ENCODE measurements around the gene LRRIQ4. TPM values are rescaled to one million over a fixed set of nuclear protein-coding genes. Genes with fewer than 3 reads are reported as not detected.
A peak's percentile ranks its signal among the peaks of the same experiment; 100 is the strongest.

The LRRIQ4 gene
- total and polyA plus RNA-seq, 2 donors (not counting 1 experiment from before 2014, with no cell fraction given) = under 0.01 TPM; not detected in 1

DNA sequence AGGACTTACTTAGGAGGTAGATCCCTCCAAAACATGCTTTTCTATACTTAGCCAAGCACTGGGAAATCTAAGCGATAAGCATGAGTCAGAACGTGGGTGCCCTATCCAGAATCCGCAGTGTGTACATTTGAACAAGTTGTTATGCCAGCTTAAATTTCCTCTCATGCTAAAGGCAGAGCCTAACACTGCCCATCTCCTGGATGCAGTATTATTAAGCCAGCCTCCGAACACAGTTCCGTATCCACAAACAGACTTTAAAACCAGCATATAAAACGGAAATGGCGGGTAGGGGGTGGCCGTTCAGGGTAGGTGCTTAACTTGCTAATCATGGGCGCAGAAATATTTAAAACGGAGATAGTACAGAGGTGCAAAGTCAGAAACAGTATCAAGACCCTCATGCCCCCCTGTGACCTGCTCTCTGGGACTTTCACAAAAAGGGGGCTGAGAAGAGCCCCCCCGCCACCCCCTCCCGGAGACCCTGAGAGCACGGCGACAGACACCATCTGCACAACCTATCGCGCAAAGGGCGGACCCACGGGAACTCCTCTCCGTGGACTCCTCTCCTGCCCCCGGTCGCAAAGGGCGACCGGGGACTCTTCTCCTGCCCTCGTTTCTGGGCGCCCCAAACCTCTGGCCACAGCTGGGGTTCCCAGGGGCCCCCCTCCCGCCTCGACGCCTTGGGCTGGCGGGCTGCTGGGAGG is 889 bp upstream of the LRRIQ4 start:
- H3K4me2 ChIP-seq (ENCODE audit: extremely low read depth, insufficient read depth, low read length) = peak overlapping the region; percentile 98
- H2AFZ ChIP-seq (ENCODE audit: low read length) = peak overlapping the region; percentile 75
- DNase-seq (ENCODE audit: low read depth in 2 of 2) = peak; percentile 76 to 82
- H4K20me1 ChIP-seq (ENCODE audit: control insufficient read depth, extremely low read depth, insufficient read depth, low read length) = no peaks in the 10 kb centered on the region
- H3K27me3 ChIP-seq (ENCODE audit: control insufficient read depth, insufficient read depth, low read length) = no peaks in the 10 kb centered on the region
- no peaks in the 10 kb centered on the region for H3K9me3 ChIP-seq (ENCODE audit: control insufficient read depth, insufficient read depth, low read depth, low read length)
- no peaks in the 10 kb centered on the region for H3K36me3 ChIP-seq (ENCODE audit: control insufficient read depth, insufficient read depth, low read length)
- H3K4me1 ChIP-seq (ENCODE audit: control insufficient read depth, extremely low read depth, insufficient read depth, low read length) = peaks cover 5% of the 10 kb centered on the region
- H3K9ac ChIP-seq (ENCODE audit: insufficient read depth, low read length) = peak overlapping the region; percentile 68
- peak overlapping the region; percentile 33 to 60 (median 47) for H3K4me3 ChIP-seq (replicated peaks in 1 of 4; ENCODE audit: control extremely low read depth in 1 of 4, insufficient read depth in 1 of 4, low read depth in 3 of 4, low read length in 4 of 4)
- TF ChIP-seq EZH2 (IDR thresholded peaks at IDR 0.05; ENCODE audit: low read length, missing control alignments) = no peak
- TF ChIP-seq, protein P1, sequence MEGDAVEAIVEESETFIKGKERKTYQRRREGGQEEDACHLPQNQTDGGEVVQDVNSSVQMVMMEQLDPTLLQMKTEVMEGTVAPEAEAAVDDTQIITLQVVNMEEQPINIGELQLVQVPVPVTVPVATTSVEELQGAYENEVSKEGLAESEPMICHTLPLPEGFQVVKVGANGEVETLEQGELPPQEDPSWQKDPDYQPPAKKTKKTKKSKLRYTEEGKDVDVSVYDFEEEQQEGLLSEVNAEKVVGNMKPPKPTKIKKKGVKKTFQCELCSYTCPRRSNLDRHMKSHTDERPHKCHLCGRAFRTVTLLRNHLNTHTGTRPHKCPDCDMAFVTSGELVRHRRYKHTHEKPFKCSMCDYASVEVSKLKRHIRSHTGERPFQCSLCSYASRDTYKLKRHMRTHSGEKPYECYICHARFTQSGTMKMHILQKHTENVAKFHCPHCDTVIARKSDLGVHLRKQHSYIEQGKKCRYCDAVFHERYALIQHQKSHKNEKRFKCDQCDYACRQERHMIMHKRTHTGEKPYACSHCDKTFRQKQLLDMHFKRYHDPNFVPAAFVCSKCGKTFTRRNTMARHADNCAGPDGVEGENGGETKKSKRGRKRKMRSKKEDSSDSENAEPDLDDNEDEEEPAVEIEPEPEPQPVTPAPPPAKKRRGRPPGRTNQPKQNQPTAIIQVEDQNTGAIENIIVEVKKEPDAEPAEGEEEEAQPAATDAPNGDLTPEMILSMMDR (conservative IDR thresholded peaks at IDR 0.05 in 1 of 2, IDR thresholded peaks at IDR 0.05 in 1 of 2; ENCODE audit: low read depth in 1 of 2, low read length in 2 of 2) = no peak
- no peaks in the 10 kb centered on the region for H3K79me2 ChIP-seq (ENCODE audit: control insufficient read depth, insufficient read depth, low read length)
- H3K27ac ChIP-seq (ENCODE audit: insufficient read depth, low read length) = peak overlapping the region; percentile 68

DNA sequence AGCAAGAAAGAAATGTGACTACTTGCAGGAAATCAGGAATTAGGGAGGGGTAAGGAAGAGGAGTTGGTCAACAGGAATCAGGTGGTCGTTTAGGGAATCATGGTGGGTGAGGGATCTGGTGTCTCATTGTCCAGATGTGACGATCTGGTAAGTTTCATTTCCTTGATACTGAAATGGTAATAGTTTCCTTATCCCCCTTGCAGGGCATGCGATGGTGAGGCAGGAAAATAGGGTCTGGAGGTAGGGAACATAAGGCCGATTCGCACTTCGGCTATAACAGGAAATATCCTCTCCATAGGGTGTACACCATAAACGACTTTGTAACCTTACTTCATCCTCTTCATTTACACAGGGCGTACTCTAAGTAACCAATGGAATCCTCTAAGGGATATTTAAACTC is 608 bp downstream of the LRRIQ4 start:
- no peaks in the 10 kb centered on the region for H3K79me2 ChIP-seq (ENCODE audit: control insufficient read depth, insufficient read depth, low read length)
- peak overlapping the region; percentile 68 for H3K27ac ChIP-seq (ENCODE audit: insufficient read depth, low read length)
- H3K9ac ChIP-seq (ENCODE audit: insufficient read depth, low read length) = no peak overlapping the region
- H3K36me3 ChIP-seq (ENCODE audit: control insufficient read depth, insufficient read depth, low read length) = no peaks in the 10 kb centered on the region
- no peak for DNase-seq (ENCODE audit: low read depth in 2 of 2)
- H3K4me1 ChIP-seq (ENCODE audit: control insufficient read depth, extremely low read depth, insufficient read depth, low read length) = peaks cover 5% of the 10 kb centered on the region
- peak overlapping the region; percentile 35 for H2AFZ ChIP-seq (ENCODE audit: low read length)
- no peaks in the 10 kb centered on the region for H4K20me1 ChIP-seq (ENCODE audit: control insufficient read depth, extremely low read depth, insufficient read depth, low read length)
- peak overlapping the region; percentile 98 for H3K4me2 ChIP-seq (ENCODE audit: extremely low read depth, insufficient read depth, low read length)
- no peaks in the 10 kb centered on the region for H3K9me3 ChIP-seq (ENCODE audit: control insufficient read depth, insufficient read depth, low read depth, low read length)
- peak overlapping the region in 2 of 4 experiments; percentile 2 to 60 for H3K4me3 ChIP-seq (replicated peaks in 1 of 4; ENCODE audit: control extremely low read depth in 1 of 4, insufficient read depth in 1 of 4, low read depth in 3 of 4, low read length in 4 of 4)
- H3K27me3 ChIP-seq (ENCODE audit: control insufficient read depth, insufficient read depth, low read length) = no peaks in the 10 kb centered on the region
- no peak for TF ChIP-seq EZH2 (IDR thresholded peaks at IDR 0.05; ENCODE audit: low read length, missing control alignments)
- TF ChIP-seq, protein P1 (conservative IDR thresholded peaks at IDR 0.05 in 1 of 2, IDR thresholded peaks at IDR 0.05 in 1 of 2; ENCODE audit: low read depth in 1 of 2, low read length in 2 of 2) = no peak

DNA sequence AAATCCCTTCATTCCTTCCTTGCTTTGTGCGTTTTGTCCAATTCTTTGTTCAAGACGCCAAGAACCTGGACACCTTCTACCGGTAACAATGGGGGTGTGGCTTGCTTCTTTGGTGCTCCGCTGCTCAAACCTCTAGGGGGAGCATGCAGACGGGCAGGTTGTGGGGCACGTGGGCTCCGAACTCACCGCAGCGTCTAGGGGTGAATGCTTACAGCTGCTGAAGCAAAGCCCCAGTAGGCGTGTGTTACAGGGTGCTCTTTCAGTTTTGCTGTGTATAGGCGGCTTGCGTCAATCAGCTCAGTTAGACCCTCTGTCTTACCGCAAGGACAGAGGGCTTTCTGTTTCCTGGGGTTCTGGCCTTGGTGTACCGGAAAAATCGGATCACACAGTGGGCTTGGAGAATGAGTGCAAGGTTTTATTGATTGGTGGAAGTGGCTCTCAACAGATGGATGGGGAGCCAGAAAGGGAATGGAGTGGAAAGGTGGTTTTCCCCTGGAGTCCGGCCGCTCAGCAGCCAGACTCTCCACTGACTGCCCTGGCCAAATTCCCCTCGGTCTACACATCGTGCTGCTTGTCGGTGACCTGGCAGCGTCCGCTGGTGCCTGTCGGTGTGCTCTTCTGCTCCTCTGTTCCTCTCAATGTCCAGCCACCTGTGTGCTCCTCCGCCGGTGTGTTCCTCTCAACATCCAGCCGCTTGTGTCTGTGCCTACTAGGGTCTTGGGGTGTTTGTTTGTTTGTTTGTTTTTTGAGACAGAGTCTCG is 1.3 kb downstream of the LRRIQ4 start:
- Histone ChIP-seq H3K9me3 (ENCODE audit: control insufficient read depth, insufficient read depth, low read depth, low read length) (no peaks in the 10 kb centered on the region), H3K79me2 (ENCODE audit: control insufficient read depth, insufficient read depth, low read length) (no peaks in the 10 kb centered on the region), H2AFZ (ENCODE audit: low read length) (peak overlapping the region; percentile 26), H3K27me3 (ENCODE audit: control insufficient read depth, insufficient read depth, low read length) (no peaks in the 10 kb centered on the region), H3K4me1 (ENCODE audit: control insufficient read depth, extremely low read depth, insufficient read depth, low read length) (peaks cover 5% of the 10 kb centered on the region), H4K20me1 (ENCODE audit: control insufficient read depth, extremely low read depth, insufficient read depth, low read length) (no peaks in the 10 kb centered on the region), H3K9ac (ENCODE audit: insufficient read depth, low read length) (no peak overlapping the region), H3K27ac (ENCODE audit: insufficient read depth, low read length) (no peak overlapping the region), H3K36me3 (ENCODE audit: control insufficient read depth, insufficient read depth, low read length) (no peaks in the 10 kb centered on the region), H3K4me2 (ENCODE audit: extremely low read depth, insufficient read depth, low read length) (no peak overlapping the region), H3K4me3 (replicated peaks in 1 of 4; ENCODE audit: control extremely low read depth in 1 of 4, insufficient read depth in 1 of 4, low read depth in 3 of 4, low read length in 4 of 4) (peak overlapping the region in 3 of 4 experiments; percentile 2 to 3 (median 3))
- no peak for DNase-seq (ENCODE audit: low read depth in 2 of 2)
- TF ChIP-seq, protein P1 (conservative IDR thresholded peaks at IDR 0.05 in 1 of 2, IDR thresholded peaks at IDR 0.05 in 1 of 2; ENCODE audit: low read depth in 1 of 2, low read length in 2 of 2) = peak in 1 of 2 donors; percentile 25
- TF ChIP-seq EZH2 (IDR thresholded peaks at IDR 0.05; ENCODE audit: low read length, missing control alignments) = no peak

Measured in fibroblast of lung (primary cell).